OCI-LY3 (cell line): Measurements from ENCODE around the gene NUDT8.
"Not testable (repeated sequence)": the region's sequence is repeated elsewhere in the genome, so short reads cannot be mapped to it uniquely, and the experiment has no call there.

Experiments used
- H2AFZ ChIP-seq: fragments of 200-600, 300-600 bp; shearing (Covaris generic); 2 replicates; pipeline ENCODE4 v1.6.0; 2014; ENCODE audit warnings: antibody characterized with exemption, low read depth, low read length
- H3K27ac ChIP-seq: fragments of 200-600, 300-600 bp; sonication (generic); 2 replicates; pipeline ENCODE4 v1.5.1; 2014; ENCODE audit warnings: mild to moderate bottlenecking, low read length, moderate library complexity, mixed read lengths
- H3K27me3 ChIP-seq: fragments of 200-600, 300-600 bp; sonication (generic); 2 replicates; pipeline ENCODE4 v1.6.1; 2014; ENCODE audit warnings: low read depth, low read length, mixed read lengths
- H3K36me3 ChIP-seq: fragments of 200-600, 300-600 bp; sonication (generic); replicated peaks from 2 replicates; pipeline ENCODE3; 2014; ENCODE audit warnings: low read depth, low read length, mixed read lengths
- H3K4me1 ChIP-seq: fragments of 300-600, 200-600 bp; sonication (generic); 2 replicates; pipeline ENCODE4 v1.6.1; 2014; ENCODE audit warnings: low read length, mixed read lengths
- H3K4me2 ChIP-seq: fragments of 200-600, 300-600 bp; sonication (generic); 2 replicates; pipeline ENCODE4 v1.6.1; 2014; ENCODE audit warnings: low read length, mixed read lengths
- H3K4me3 ChIP-seq: fragments of 300-600, 200-600 bp; sonication (generic); 2 replicates; pipeline ENCODE4 v1.5.1; 2014; ENCODE audit warnings: antibody characterized with exemption, mild to moderate bottlenecking, low read length, moderate library complexity
- H3K79me2 ChIP-seq: fragments of 300-600, 200-600 bp; shearing (Covaris generic); 2 replicates; pipeline ENCODE4 v1.6.1; 2014; ENCODE audit warnings: mild to moderate bottlenecking, low read length, mixed read lengths
- H3K9ac ChIP-seq: fragments of 300-600, 200-600 bp; shearing (Covaris generic); 2 replicates; pipeline ENCODE4 v1.6.0; 2014; ENCODE audit warnings: mild to moderate bottlenecking, low read length, moderate library complexity
- H3K9me3 ChIP-seq: fragments of 200-600, 300-600 bp; shearing (Covaris generic); 2 replicates; pipeline ENCODE4 v1.6.1; 2014; ENCODE audit warnings: low read length, mixed read lengths; ENCODE audit not compliant: insufficient read depth
- H4K20me1 ChIP-seq: fragments of 200-600, 300-600 bp; sonication (generic); 2 replicates; pipeline ENCODE4 v1.6.1; 2016; ENCODE audit warnings: low read length, mixed read lengths; ENCODE audit not compliant: insufficient read depth
- CTCF ChIP-seq: fragments of 200-600, 300-600 bp; sonication (generic); IDR thresholded peaks from 2 replicates; pipeline ENCODE4 v1.5.1; 2014; ENCODE audit warnings: antibody characterized with exemption, low read length, low read depth
- EZH2phosphoT487 ChIP-seq: fragments of 200-600 bp; shearing (Covaris generic); IDR thresholded peaks from 2 replicates; pipeline ENCODE4 v1.6.1; 2018; ENCODE audit warnings: antibody characterized with exemption, mixed run types, low read depth

NUDT8 gene

DNA sequence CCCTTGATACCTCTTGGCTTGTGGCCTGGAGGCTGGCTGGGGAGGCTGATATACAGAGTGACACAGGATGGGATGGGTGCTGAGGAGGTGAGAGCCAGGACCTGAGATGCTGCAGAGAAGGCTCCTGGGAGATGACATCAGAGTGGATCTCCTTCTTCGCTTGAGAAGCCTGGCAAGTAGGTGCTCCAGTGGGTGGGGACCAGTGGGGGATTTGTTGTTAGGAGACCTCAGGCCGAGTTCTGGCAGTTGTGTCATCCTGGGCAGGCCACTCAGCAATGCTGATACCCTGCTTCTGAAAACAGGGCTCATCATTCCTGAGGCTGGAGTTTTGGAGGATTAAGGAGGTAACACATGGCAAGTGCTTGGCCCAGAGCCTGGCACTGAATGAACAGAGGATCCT, 24.9 kb downstream of the NUDT8 start:
- no peak overlapping the region for H3K9ac ChIP-seq
- no peaks in the 10 kb centered on the region for H4K20me1 ChIP-seq
- TF ChIP-seq EZH2phosphoT487 (no peak), CTCF (no peak)
- H3K9me3 ChIP-seq, result peaks cover 5% of the 10 kb centered on the region; the same call in 1 of the 2 replicates
- H3K4me1 ChIP-seq, result peaks cover 25% of the 10 kb centered on the region
- peaks cover 17% of the 10 kb centered on the region for H3K79me2 ChIP-seq
- no peak overlapping the region for H3K27ac ChIP-seq
- H2AFZ ChIP-seq, result no peak overlapping the region
- H3K36me3 ChIP-seq, result peaks cover 10% of the 10 kb centered on the region
- no peak overlapping the region for H3K4me3 ChIP-seq
- H3K27me3 ChIP-seq, result peaks cover 17% of the 10 kb centered on the region; the same call in 1 of the 2 replicates
- no peak overlapping the region for H3K4me2 ChIP-seq

DNA sequence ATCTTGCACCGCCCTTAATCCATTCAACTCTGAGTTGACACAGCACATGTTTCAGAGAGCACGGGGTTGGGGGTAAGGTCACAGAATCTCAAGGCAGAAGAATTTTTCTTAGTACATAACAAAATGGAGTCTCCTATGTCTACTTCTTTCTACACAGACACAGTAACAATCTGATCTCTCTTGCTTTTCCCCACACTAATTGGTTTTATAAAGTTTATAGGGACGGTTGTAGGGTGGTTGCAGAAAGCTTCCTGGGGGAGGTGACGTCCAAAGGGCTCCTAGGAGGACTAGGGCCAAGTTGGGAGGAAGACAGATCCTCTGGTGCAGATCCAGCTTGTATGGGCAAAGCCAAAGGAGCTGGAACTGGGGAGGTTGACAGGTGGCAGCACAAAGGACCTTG, 25.6 kb downstream of the NUDT8 start:
- H3K4me1 ChIP-seq, result peaks cover 25% of the 10 kb centered on the region
- H3K36me3 ChIP-seq, H3K9ac ChIP-seq, H3K4me3 ChIP-seq, H2AFZ ChIP-seq, H3K27ac ChIP-seq, H4K20me1 ChIP-seq, H3K9me3 ChIP-seq, H3K4me2 ChIP-seq: not testable (repeated sequence)
- peaks cover 17% of the 10 kb centered on the region for H3K79me2 ChIP-seq
- peaks cover 18% of the 10 kb centered on the region; the same call in 1 of the 2 replicates for H3K27me3 ChIP-seq

- Histone ChIP-seq H3K4me3 (no peak overlapping the region), H3K4me2 (no peak overlapping the region), H3K9ac (no peak overlapping the region), H3K4me1 (peaks cover 13% of the 10 kb centered on the region), H3K27me3 (peaks cover 21% of the 10 kb centered on the region; the same call in 1 of the 2 replicates), H4K20me1 (no peaks in the 10 kb centered on the region), H2AFZ (no peak overlapping the region), H3K27ac (no peak overlapping the region), H3K36me3 (no peaks in the 10 kb centered on the region), H3K79me2 (no peaks in the 10 kb centered on the region), H3K9me3 (peaks cover 8% of the 10 kb centered on the region)
- TF ChIP-seq CTCF (no peak), EZH2phosphoT487 (no peak)
Observed at GRCh38 chr11:67601098-67601497, 28.6 kb downstream of the NUDT8 start.

DNA sequence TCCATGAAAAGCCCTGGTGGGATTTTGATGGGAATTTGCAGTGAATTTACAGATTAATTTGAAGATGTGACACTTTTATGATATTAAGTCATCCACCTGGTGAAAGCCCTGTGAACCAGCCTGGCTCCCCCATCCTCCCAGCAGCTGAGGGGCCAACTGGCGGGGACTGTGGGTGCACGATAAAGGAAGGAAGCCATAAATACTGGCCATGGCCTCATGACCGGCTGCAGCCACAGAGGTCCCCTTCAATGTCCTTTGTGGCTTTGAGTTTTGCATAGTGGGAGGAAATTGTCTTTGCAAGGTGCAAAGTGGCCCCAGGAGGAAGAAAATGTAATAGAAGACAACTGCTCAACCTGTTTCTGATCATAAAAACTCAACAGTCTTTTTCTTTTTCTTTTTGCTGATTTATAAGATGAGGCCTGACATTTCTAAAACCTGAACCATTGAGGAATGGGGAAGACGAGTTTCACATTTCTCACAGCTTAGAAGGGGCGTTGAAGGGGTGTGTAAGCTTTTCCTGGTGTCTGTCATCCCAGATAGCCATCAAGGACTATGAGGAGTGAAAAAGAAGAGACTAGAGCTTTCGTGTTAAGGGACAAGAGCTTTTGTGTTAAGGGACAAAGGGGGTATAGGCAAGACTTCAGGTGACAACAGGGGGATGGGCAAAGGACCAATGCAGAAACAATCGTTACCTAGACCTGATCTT, 29.3 kb downstream of the NUDT8 start:
- no peak overlapping the region for H3K9ac ChIP-seq
- no peak overlapping the region for H3K4me3 ChIP-seq
- H3K9me3 ChIP-seq, result peaks cover 8% of the 10 kb centered on the region
- H3K36me3 ChIP-seq, result no peaks in the 10 kb centered on the region
- peaks cover 9% of the 10 kb centered on the region for H3K4me1 ChIP-seq
- peaks cover 21% of the 10 kb centered on the region; the same call in 1 of the 2 replicates for H3K27me3 ChIP-seq
- H4K20me1 ChIP-seq, result no peaks in the 10 kb centered on the region
- no peak overlapping the region for H3K4me2 ChIP-seq
- no peak for TF ChIP-seq EZH2phosphoT487
- no peak for TF ChIP-seq CTCF
- 0 out of 2 replicates have a peak overlapping the region, but pooled peaks have one; percentile 46 for H2AFZ ChIP-seq
- H3K27ac ChIP-seq, result no peak overlapping the region
- H3K79me2 ChIP-seq, result no peaks in the 10 kb centered on the region
